ENCODE data around the gene R3HDM2.
"Not testable (repeated sequence)": the region's sequence is repeated elsewhere in the genome, so short reads cannot be mapped to it uniquely, and the experiment has no call there.

Gene R3HDM2

DNA sequence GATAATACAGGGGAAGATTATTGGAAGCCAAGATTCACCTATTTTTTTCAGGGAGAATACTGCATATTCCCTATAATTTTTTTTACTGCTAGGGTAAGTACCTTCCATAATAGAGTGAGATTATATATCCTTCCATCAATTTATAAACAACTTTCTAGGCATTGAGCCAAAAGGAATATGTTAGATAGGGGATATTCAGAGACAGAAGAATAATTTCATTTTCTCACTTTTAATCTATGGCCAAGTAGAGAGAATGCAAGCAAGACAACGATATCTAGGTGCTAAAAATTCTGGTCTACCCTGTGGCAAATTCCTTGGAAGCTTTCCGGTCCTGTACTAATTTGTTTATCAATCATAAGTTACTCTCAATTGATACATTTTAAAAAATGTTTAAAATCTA lies 110.2 kb downstream of the R3HDM2 start:
- DNase-seq, result no peak

DNA sequence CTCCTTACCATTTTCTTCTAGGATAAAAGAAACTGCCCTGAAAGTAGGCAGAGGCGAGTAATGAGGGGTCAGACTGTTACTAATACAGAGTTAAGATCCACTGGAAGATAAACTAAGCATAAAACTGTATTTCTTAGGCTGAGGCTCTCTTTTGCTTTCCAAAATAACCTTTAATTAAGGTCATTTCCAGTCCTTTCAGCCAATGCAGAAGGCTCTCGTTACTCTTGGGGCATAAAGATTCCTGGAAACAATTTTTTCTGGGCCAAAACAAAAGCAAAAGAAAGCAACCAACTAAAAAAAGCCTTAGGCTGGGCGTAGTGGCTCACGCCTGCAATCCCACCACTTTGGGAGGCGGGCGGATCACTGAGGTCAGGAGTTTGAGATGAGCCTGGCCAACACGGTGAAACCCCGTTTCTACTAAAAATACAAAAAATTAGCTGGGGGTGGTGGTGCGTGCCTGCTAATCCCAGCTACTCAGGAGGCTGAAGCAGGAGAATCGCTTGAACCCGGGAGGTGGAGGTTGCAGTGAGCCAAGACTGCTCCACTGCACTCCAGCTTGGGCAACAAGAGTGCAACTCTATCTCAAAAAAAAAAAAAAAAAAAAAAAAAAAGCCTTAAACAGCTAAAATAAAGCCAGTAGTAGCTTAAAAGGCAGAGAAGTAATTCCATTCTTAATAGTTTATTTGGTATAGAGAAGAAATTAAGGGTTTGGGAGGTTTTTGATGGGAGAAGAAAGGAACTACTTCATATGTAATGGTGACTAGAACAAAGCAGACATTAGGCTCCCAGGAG lies 111.0 kb downstream of the R3HDM2 start:
- no peak for DNase-seq

DNA sequence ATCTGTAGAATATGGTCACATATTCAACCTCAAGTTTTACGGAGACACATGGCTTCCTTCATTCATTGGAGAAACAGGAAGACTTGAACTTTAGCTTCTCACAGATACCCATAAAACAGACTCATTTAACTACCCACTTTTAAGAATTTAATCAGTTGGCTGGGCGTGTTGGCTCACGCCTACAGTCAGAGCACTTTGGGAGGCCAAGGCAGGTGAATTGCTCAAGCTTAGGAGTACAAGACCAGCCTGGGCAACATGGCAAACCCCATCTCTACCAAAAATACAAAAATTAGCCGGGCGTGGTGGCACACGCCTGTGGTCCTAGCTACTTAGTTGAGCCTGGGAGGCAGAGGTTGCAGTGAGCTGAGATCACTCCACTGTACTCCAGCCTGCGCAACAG lies 115.2 kb downstream of the R3HDM2 start:
- no peak for DNase-seq

DNA sequence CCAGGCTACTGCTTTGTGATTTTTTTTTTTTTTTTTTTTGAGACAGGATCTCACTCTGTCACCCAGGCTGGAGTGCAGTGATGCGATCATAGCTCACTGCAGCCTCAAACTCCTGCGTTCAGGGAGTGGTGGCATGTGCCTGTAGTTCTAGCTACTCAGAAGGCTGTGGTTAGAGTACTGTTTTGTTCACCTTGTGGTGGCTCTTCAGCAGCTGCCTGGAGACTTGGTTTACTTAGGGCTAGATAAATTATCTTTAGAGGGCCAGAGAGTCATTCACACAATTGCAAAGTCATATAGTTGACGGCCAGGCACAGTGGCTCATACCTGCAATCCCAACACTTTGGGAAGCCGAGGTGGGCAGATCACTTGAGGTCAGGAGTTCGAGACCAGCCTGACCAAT lies 118.6 kb downstream of the R3HDM2 start:
- DNase-seq, result not testable (repeated sequence)

DNA sequence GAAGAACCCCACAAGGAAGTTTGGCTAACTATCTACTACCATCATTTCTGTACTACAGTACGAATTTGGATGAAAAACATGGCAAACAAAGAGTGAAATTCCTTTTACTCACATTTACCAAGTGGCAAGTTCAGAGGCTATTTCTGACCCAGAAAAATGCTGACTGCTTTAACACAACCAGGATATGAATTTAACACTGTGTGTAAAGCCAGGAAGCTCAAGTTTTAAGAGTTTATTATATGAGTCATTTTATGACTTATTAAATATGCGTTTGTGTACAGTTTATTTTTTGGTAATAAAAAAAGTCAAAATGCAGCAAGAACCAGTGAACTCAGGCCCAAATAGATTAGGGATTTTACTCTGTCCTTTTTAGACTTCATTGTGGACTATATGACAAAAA lies 121.4 kb downstream of the R3HDM2 start:
- no peak for DNase-seq

DNA sequence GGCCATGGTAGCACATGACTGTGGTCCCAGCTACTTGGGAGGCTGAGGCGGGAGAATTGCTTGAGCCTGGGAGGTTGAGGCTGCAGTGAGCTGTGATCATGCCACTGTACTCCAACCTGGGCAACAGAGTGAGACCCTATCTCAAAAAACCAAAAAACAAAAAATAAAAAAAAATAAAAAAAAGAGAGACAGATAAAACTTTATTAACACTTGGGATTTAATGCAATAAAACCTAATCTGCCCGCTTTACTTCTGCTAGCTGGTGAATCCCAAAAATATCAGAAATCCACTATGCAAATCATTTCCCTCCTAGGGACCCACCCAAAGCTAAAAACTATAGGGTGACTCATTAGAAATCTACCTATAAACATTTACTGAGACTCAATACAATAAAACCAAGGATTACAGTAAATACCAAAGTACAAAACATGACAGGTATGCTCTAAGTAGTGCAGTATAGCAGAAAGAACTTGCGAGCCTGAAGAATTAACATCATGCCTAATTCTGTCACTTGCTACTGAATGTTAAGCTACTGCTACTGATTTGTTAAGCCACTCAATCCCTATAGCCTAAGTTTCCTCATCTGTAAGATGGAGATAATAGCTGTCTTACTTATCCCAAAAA lies 129.8 kb downstream of the R3HDM2 start:
- DNase-seq, result no peak

DNA sequence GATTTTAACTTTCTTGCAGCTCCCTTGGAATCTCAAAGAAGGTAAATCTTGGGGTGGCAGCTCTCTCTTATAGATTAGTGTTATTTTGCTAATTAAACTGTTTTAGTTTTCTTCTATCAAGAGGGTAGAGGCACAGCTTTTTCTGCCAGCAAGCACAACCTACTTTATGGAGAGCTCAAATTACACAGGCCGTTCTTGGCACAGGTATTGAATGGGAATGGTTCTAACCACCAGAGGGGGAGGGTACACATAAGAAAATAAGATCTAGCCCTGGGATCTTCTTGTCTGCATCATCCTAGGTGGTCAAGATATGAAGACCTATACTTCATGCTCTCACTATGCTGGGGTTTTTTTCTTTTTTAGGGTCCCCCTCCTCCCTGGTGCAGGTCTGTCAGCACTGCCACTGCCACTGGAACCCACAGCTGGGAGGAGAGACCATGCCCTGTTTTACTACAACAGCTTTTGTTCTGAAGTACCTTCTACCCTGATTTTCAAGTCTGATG lies 131.3 kb downstream of the R3HDM2 start:
- DNase-seq, result peak; percentile 41

DNA sequence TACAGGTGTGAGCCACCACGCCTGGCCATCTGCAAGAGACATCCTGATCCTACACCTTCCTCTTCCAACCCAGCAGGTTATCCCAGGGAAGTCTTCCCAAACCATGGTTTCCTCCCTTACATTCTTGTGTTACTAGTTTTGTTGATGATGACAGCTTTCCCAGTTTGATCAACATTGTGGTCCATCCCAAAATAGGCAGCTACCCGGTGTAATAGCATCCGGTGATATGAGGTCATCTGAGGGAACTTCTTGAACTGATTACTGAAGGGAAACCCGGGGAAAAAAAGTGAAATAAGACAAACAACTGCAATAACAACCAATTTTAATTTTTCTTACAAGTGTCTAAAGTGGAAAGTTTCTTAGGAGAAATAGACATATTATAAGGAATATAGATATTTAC lies 134.6 kb downstream of the R3HDM2 start:
- DNase-seq, result no peak

DNA sequence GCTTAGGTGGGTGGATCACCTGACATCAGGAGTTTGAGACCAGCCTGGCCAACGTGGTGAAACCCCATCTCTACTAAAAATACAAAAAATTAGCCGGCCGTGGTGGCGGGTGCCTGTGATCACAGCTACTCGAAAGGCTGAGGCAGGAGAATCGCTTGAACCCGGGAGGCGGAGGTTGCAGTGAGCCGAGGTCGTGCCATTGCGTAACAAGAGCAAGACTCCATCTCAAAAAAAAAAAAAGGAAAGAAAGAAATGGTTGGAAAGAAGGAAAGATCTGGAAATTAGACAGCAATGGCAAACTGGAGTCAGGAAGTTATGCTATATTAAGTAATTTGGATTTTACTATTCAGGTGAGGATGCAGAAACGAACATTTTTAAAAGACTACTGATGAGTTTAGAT lies 148.8 kb downstream of the R3HDM2 start:
- DNase-seq, result not testable (repeated sequence)

DNA sequence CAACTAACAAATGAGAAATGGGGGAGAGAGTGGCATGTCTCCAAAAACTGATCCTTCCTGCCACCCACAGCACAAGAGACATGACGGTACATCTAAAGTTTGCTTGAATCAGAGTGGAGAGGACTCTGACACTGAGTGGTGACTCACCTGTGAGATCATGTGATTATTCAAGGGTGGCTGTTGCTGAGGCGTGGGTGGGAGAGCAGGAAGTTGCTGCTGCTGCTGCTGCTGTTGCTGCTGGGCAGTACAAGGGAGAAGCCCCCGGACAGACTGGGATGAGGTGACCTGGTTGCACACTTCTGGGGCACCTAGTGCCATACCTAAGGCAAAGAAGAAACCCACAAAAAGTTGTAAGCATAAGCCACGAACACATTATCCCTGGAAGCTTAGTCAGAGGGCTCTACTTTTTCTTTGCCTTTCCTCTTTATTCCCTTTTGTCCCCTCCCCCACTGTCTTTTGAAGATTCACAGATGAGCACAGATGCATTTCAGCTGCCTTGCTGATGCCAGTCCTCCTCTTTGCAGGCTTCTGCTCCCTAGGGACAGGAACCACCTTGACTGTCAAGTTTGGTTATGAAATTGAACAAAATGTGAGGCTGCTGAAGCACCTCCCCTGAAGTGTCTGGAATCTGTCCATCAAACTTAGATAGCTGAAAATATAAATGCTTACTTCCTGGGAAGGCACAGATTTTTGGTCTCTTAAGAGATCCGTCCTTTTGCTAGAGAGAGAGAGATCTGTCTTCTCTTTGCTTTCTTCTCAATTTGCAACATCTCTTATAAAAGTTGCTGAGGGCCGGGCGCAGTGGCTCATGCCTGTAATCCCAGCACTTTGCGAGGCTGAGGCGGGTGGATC lies 150.4 kb downstream of the R3HDM2 start:
- no peak for DNase-seq

DNA sequence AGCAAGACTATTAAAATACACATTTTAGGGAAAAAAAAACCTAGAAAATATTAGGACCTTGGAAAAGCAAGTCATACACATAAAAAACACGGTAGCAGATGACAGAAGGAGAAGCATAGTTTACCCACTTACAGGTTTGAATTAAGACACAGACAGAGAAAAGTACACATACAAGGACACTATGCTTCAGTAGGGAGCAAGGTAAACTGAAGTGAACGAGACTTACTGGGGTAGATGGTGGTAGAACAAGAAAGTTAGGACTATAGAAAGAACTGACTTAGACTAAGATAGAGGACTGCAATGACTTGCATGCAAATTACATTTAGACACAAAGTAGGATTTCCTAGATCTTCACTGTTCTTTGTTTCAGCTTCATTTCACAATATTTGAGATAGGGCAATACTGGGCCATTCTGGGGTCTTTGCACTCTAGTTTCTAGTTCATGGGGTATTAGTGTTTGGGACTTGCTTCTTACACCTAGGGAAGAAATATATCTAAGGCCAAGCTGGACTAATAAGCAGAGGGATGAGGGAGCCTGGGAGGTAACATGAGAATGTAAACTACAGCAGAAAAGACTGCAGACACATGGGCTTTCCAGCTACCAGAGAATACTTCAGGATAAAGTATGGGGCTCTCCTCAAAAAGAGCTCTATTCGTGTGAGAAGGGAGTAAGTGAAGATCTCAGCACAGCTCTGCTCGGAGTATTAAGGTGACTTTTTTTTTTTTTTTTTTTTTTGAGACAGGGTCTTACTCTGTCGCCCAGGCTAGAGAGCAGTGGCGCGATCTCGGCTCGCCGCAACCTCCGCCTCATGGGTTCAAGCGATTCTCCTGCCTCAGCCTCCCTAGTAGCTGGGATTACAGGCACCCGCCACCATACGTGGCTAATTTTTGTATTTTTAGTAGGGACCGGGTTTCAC lies 152.1 kb downstream of the R3HDM2 start:
- DNase-seq, result no peak

DNA sequence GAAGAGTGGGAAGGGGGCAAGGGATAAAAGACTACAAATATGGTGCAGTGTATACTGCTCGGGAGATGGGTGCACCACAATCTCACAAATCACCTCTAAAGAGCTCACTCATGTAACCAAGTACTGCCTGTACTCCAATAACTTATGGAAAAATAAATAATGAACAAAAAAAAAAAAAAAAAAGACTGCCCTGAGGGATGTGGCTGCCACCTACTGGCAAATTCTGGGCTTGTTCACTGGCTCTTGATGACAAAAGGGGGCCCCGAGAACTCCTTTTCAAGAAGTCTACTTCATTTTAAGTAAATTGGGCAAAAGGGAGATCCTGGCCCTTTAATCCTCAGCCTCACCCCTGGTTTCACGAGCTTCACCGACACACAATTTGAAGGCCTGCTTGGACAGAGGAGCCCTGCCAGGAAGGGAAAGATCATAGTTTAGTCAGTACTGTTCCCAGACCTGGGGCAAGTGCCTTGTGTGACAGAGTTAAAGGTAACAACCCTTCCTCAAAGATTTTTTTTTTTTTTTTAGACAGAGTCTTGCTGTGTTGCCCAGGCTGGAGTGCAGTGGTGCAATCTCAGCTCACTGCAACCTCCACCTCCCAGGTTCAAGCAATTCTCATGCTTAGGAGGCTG lies 153.8 kb downstream of the R3HDM2 start:
- DNase-seq, result no peak

DNA sequence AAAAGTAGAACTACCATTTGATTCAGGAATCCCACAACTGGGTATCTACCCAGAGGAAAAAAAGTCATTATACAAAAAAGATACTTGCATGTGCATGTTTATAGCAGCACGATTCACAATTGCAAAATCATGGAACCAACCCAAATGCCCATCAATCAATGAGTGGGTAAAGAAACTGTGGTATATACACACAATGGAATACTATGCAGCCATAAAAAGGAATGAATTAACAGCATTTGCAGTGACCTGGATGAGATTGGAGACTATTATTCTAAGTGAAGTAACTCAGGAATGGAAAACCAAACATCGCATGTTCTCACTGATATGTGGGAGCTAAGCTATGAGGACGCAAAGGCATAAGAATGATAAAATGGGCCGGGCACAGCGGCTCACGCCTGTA lies 154.6 kb downstream of the R3HDM2 start:
- DNase-seq, result not testable (repeated sequence)

DNA sequence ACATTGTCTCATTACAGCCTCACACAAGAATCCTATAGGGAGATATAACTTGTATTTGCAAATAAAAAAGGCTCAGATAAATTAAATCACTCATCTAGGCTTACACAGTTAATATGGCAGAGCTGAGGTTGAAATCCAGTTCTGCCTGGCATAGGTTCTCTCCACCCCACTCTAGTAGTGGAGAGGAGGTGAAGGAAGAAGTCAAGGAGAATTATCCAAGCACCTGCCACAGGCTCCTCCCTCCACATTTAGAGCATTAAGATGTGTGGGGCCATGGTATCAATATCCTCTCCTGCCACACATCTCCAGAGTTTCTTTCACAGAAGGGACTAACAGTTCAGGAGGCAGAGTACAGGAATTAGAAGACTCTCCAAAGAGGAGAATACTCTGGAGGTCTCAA lies 157.3 kb downstream of the R3HDM2 start:
- no peak for DNase-seq

DNA sequence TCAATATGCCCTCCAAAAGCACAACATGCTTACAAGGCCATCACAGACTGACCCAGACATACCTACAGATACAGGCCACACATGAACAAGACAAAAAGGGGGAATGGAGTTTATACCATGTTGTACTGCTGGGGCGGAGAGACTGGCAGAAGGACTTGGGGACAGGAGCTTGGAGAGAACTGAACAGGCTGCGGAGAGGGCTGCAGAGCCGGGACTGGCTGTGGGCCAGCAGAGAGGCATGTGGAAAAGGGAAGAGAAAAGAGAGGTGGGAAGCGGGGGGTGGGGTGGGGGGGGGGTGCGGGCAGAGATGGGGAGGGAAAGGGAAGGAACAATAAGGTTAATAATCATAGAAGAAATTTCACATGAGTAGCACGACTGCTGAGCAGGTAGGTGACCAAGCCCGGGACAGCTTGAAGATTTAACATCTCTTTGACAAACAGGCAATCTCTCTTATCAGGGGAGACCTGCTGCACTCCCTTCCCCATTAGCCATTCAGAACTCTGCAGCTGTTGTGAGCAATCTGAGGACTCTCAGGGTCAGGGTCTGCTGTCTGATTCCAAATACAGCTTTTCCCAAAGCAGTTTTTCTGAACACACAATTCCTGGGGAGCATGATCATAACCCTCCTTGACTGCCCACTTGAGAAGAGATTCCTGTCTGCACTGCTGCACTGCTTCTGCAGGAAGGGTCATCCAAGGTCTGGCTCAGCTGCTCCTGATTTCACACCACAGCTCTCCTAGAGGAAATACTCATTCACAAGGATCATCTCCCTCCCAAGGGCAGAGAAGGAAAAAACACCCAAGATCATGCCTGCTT lies 158.3 kb downstream of the R3HDM2 start:
- no peak for DNase-seq

DNA sequence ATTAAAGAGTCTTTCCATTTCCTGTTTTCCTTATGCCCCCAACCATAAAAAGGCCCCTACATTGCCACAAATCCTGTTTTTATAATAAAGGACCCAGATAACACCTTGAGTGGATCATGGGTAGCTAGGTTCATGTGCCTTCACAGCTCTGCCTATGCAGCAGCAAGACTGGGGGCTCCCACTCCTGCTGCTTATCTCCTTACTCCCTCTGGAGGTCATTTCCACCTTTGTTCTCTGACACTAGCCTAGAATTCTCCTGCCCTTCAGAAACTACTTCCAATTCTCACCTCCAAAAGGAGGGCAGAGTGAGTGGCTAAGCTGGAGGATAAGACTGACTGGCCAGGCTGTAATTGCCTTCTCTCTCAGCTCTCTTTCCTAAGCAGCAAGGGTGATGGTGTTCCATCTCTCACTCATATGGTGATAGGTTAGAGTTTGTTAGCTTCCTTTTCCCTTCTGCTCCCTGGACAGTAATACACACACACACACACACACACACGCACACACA lies 159.8 kb downstream of the R3HDM2 start:
- no peak for DNase-seq

DNA sequence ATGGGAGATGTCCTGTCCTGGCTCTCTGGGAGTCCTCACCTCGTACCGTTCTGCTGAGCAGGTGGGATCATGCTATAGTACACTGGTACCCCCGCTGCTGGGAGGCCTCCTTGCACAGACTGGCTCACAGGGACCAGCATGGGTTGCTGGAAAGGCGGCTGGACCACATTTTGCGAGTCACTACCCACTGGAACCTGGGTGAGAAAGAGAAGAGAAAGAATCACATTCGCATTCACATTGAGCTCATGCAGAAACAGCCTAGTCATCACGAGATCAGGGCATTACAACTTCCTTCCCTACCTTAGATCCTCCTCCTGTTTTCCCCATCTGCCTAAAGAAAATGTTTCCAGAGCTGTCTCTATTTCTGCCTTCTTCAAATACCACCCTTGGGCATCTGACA lies 162.6 kb downstream of the R3HDM2 start:
- DNase-seq, result no peak

DNA sequence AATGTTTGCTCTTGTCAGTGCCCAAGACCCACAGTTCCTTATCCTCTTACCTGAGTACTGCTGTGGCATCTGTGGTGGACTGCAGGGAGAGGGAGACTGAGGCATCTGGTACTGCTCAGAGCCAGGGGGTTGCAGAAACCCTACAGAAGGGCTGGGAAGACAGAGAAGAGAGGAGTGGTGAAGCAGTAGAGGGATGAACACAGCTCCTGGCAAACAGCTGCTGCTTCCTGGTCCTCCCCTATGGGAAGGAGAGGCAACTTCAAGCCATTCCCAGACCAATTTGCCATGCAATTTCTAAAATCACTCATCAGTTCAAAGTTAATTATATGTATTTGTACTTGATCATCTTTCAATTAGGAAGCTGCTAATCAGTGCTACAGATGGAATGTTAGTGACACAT lies 164.2 kb downstream of the R3HDM2 start:
- DNase-seq, result no peak

DNA sequence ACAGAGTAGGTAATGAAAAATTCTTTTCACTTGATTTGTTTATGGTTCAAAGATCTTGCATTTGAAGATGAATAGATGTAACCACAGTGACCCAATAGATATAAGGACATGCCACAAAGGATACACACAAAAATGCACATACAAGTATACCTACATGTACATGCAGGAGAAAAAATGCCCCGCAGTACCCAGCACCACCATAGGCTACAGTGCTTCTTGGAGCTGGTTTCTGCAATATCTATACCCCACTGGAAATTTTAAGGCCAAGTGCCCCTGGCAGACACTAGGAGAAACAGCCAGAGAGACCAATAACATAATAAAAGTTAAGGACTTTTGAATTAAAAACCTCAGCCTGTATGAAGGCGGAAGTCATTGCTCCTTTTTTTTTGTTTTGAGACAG lies 167.7 kb downstream of the R3HDM2 start:
- no peak for DNase-seq

DNA sequence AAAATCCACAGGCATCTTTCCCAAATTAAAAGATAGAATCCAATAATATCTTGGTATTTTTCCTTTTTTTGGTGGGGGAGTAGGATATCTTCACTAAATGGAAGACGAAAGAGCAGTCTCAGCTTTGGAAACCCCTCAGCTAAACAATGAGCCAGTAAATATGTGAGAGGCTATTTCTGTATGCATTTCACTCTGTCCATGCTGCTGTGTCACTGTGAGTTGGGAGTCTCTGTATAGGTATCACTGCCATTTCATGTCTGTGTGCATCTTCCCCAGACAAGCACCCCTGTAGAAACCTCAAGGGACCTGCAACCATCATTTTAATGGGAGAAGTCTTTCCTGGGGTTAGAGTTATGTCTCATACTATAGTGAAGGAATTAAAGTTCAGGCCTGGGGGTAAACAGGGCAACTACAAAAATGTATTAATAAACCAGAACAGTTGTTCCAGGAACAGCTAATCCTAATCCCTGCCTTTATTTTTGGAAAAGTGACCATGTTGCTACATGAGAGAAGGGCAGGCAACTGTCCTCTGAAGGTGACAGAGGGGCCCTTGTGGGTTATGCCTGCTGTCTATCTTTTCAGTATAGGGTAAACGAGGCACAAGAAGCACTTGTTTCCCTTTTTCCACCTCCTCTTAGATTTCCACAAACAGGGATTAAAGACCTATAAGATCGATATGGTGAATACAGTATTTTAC lies 168.6 kb downstream of the R3HDM2 start:
- no peak for DNase-seq

Data from NCI-H1105 (cell line).